PC-9 (cell line): ENCODE measurements around the gene KCNJ14.

ENCODE experiments used
- EZH2 ChIP-seq: fragments of 200-600 bp; sonication (generic); IDR thresholded peaks from 2 replicates; pipeline ENCODE4 v1.8.0; 2017; ENCODE audit warnings: antibody characterized with exemption, low read depth
- TF ChIP-seq, protein P1 (sequence below): fragments of 200-600 bp; sonication (generic); conservative IDR thresholded peaks from 2 replicates; pipeline ENCODE4 v1.6.1; 2017; ENCODE audit warnings: mixed run types, antibody characterized with exemption, mild to moderate bottlenecking, moderate library complexity

DNA sequence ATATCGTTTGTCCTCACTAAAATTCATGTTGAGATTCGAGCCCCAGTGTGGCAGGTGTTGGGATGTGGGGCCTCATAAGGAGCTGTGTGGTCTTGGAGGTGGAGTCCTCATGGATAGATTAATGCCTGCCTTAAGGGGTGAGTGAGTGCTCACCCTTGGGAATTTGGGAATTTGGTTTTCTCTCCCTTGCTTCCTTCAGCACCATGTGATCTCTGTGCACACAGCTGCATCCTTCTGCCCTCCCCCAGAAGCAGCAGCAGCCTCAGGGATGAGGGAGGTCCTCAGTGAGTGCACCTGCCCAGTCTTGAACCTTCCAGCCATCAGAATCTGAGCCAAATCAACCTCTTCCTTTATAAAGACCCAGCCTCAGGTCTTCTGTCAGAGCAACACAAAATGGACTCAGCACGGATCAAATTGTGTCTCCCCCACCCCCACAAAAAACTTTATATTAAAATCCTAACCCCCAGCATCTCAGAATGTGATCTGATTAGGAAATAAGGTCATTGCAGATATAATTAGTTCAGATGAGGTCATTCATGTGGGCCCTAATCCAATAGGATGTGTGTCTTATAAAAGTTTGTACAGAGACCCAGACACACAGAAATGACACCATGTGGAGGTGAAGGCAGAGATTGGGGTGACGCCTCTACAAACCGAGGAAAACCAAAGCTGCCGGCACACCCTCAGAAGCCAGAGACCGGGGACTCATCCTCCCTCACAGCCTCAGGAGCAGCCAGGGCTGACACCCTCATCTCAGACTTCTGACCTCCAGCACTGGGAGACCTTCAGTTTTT, 26.7 kb downstream of the KCNJ14 start:
- TF ChIP-seq, protein P1, sequence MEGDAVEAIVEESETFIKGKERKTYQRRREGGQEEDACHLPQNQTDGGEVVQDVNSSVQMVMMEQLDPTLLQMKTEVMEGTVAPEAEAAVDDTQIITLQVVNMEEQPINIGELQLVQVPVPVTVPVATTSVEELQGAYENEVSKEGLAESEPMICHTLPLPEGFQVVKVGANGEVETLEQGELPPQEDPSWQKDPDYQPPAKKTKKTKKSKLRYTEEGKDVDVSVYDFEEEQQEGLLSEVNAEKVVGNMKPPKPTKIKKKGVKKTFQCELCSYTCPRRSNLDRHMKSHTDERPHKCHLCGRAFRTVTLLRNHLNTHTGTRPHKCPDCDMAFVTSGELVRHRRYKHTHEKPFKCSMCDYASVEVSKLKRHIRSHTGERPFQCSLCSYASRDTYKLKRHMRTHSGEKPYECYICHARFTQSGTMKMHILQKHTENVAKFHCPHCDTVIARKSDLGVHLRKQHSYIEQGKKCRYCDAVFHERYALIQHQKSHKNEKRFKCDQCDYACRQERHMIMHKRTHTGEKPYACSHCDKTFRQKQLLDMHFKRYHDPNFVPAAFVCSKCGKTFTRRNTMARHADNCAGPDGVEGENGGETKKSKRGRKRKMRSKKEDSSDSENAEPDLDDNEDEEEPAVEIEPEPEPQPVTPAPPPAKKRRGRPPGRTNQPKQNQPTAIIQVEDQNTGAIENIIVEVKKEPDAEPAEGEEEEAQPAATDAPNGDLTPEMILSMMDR = no peak
- TF ChIP-seq EZH2 = no peak
